Prostate gland (tissue), 2 donors: Measurements from ENCODE around the gene SYNPO2.

Source experiments
- CTCF ChIP-seq, 4 experiments: fragments of 200-600 bp in 2 of 4; fragments of 450-650 bp in 2 of 4; sonication (generic) in 2 of 4; IDR thresholded peaks; 1 replicate in 3 of 4; 2 replicates in 1 of 4; pipeline ENCODE4 v1.5.1; 2016 to 2019; ENCODE audit warnings: antibody characterized with exemption in 4 of 4, mild to moderate bottlenecking in 2 of 4, moderate library complexity in 2 of 4
- POLR2A ChIP-seq: fragments of 450-650 bp; IDR thresholded peaks from one replicate; pipeline ENCODE4 v1.6.1; 2016; ENCODE audit warnings: antibody characterized with exemption, mild to moderate bottlenecking

GRCh38 chr4:118985170-118986000, 96.7 kb downstream of the SYNPO2 start:
- no peak for TF ChIP-seq CTCF (IDR thresholded peaks at IDR 0.05)
- TF ChIP-seq POLR2A = no peak
